ENCODE results near the gene AOC3.
"Not testable (repeated sequence)": the region's sequence is repeated elsewhere in the genome, so short reads cannot be mapped to it uniquely, and the experiment has no call there.

The AOC3 gene

GRCh38 chr17:42868338-42868737 lies 17.3 kb downstream of the AOC3 start:
- no peak for DNase-seq

- no peak for DNase-seq
These were observed 20.6 kb downstream of the AOC3 start for GRCh38 chr17:42871647-42872046.

GRCh38 chr17:42872251-42872965 lies 21.4 kb downstream of the AOC3 start:
- no peak for DNase-seq

- DNase-seq, result no peak
These were observed 22.3 kb downstream of the AOC3 start for GRCh38 chr17:42873315-42873714.

GRCh38 chr17:42873932-42874695 lies 23.1 kb downstream of the AOC3 start:
- DNase-seq, result not testable (repeated sequence)

- no peak for DNase-seq
These were observed 26.0 kb downstream of the AOC3 start for GRCh38 chr17:42877037-42877436.

GRCh38 chr17:42878123-42878880 lies 27.3 kb downstream of the AOC3 start:
- no peak for DNase-seq

- DNase-seq, result no peak
These were observed 28.1 kb downstream of the AOC3 start for GRCh38 chr17:42878924-42879595.

GRCh38 chr17:42879596-42879985 lies 28.6 kb downstream of the AOC3 start:
- DNase-seq, result no peak

GRCh38 chr17:42880776-42881310 lies 29.8 kb downstream of the AOC3 start:
- DNase-seq, result no peak

- DNase-seq, result peak; percentile 3
These were observed 30.7 kb downstream of the AOC3 start for GRCh38 chr17:42881706-42882105.

- DNase-seq, result no peak
These were observed 31.2 kb downstream of the AOC3 start for GRCh38 chr17:42882166-42882565.

- no peak for DNase-seq
These were observed 33.0 kb downstream of the AOC3 start for GRCh38 chr17:42883802-42884558.

GRCh38 chr17:42885806-42886205 lies 34.8 kb downstream of the AOC3 start:
- not testable (repeated sequence) for DNase-seq

GRCh38 chr17:42886283-42887176 lies 35.5 kb downstream of the AOC3 start:
- DNase-seq, result no peak

- DNase-seq, result no peak
These were observed 38.8 kb downstream of the AOC3 start for GRCh38 chr17:42889809-42890208.

GRCh38 chr17:42891539-42892152 lies 40.6 kb downstream of the AOC3 start:
- no peak for DNase-seq

- DNase-seq, result no peak
These were observed 42.4 kb downstream of the AOC3 start for GRCh38 chr17:42893359-42893758.

GRCh38 chr17:42894283-42895184 lies 43.5 kb downstream of the AOC3 start:
- no peak for DNase-seq
